ENCODE results near the gene NTN5. TPM values are rescaled to one million over a fixed set of nuclear protein-coding genes. Genes with fewer than 3 reads are reported as not detected.
A peak's percentile ranks its signal among the peaks of the same experiment; 100 is the strongest.
"Not testable (repeated sequence)": the region's sequence is repeated elsewhere in the genome, so short reads cannot be mapped to it uniquely, and the experiment has no call there.

NTN5 gene
- total RNA-seq, 2 donors from 2014 or later = 0.54 to 2.8 TPM

DNA sequence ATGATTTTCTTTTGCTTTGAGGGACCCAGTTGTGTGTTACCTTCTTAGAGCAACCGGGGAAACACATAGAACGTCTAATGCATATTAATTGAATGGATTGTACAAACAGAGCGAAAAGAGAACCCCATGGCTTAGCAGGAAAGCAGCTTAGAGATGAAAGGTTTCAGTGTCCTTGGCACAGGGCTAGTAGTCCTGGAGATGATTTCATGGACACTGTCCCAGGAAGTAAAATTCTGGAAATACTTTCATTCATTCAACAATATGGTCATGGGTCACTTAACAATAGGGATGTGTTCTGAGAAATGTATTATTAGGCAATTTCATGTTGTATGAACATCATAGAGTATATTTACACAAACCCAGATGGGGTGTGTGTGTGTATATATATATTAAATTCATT, 13.3 kb upstream of the NTN5 start:
- Histone ChIP-seq H3K9me3 (no peaks in the 10 kb centered on the region), H3K36me3 (no peaks in the 10 kb centered on the region), H3K27ac (no peak overlapping the region), H3K4me1 (ENCODE audit: control insufficient read depth in 1 of 2, low read depth in 2 of 2) (no peaks in the 10 kb centered on the region), H3K27me3 (replicated peaks; ENCODE audit: insufficient read depth) (no peaks in the 10 kb centered on the region), H3K4me3 (no peak overlapping the region)
- DNase-seq (ENCODE audit: low spot score) (no peak), ATAC-seq (ENCODE audit: insufficient number of reproducible peaks, low FRiP score, low read depth) (no peak)
- TF ChIP-seq, protein P1, sequence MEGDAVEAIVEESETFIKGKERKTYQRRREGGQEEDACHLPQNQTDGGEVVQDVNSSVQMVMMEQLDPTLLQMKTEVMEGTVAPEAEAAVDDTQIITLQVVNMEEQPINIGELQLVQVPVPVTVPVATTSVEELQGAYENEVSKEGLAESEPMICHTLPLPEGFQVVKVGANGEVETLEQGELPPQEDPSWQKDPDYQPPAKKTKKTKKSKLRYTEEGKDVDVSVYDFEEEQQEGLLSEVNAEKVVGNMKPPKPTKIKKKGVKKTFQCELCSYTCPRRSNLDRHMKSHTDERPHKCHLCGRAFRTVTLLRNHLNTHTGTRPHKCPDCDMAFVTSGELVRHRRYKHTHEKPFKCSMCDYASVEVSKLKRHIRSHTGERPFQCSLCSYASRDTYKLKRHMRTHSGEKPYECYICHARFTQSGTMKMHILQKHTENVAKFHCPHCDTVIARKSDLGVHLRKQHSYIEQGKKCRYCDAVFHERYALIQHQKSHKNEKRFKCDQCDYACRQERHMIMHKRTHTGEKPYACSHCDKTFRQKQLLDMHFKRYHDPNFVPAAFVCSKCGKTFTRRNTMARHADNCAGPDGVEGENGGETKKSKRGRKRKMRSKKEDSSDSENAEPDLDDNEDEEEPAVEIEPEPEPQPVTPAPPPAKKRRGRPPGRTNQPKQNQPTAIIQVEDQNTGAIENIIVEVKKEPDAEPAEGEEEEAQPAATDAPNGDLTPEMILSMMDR (IDR thresholded peaks at IDR 0.05) = no peak

DNA sequence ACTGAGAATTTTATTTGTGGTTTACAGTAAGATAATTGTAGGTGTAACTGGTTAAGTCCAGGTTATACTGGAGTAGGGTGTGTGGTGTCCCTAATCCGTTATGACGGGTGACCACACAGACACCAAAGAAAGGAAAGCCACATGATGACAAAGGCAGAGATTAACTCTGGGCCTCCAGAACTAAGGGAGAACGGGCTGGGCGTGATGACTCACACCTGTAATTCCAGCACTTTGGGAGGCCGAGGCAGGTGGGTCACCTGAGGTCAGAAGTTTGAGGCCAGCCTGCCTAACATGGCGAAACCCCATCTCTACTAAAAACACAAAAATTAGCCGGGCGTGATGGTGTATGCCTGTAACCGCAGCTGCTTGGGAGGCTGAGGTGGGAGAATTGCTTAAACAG, 12.8 kb upstream of the NTN5 start:
- Histone ChIP-seq H3K27me3 (replicated peaks; ENCODE audit: insufficient read depth) (no peaks in the 10 kb centered on the region), H3K27ac (no peak overlapping the region), H3K9me3 (no peaks in the 10 kb centered on the region), H3K36me3 (no peaks in the 10 kb centered on the region), H3K4me1 (ENCODE audit: control insufficient read depth in 1 of 2, low read depth in 2 of 2) (no peaks in the 10 kb centered on the region), H3K4me3 (no peak overlapping the region)
- TF ChIP-seq, protein P1 (IDR thresholded peaks at IDR 0.05) = no peak
- DNase-seq (ENCODE audit: low spot score) (no peak), ATAC-seq (ENCODE audit: insufficient number of reproducible peaks, low FRiP score, low read depth) (no peak)

GRCh38 chr19:48683349-48683748, 10.5 kb upstream of the NTN5 start:
- DNase-seq (ENCODE audit: low spot score) (no peak), ATAC-seq (ENCODE audit: insufficient number of reproducible peaks, low FRiP score, low read depth) (no peak)
- Histone ChIP-seq H3K27ac (no peak overlapping the region), H3K4me3 (peak overlapping the region; percentile 16), H3K27me3 (replicated peaks; ENCODE audit: insufficient read depth) (no peaks in the 10 kb centered on the region), H3K9me3 (no peaks in the 10 kb centered on the region), H3K4me1 (ENCODE audit: control insufficient read depth in 1 of 2, low read depth in 2 of 2) (no peaks in the 10 kb centered on the region), H3K36me3 (no peaks in the 10 kb centered on the region)
- TF ChIP-seq, protein P1 (IDR thresholded peaks at IDR 0.05) = no peak

- Histone ChIP-seq H3K4me3 (no peak overlapping the region), H3K9me3 (no peaks in the 10 kb centered on the region), H3K4me1 (ENCODE audit: control insufficient read depth in 1 of 2, low read depth in 2 of 2) (no peaks in the 10 kb centered on the region), H3K27me3 (replicated peaks; ENCODE audit: insufficient read depth) (no peaks in the 10 kb centered on the region), H3K27ac (no peak overlapping the region), H3K36me3 (no peaks in the 10 kb centered on the region)
- TF ChIP-seq, protein P1 (IDR thresholded peaks at IDR 0.05) = no peak
- no peak for DNase-seq (ENCODE audit: low spot score)
- ATAC-seq (ENCODE audit: insufficient number of reproducible peaks, low FRiP score, low read depth) = no peak
These were observed 8.3 kb upstream of the NTN5 start for GRCh38 chr19:48681127-48681470.

DNA sequence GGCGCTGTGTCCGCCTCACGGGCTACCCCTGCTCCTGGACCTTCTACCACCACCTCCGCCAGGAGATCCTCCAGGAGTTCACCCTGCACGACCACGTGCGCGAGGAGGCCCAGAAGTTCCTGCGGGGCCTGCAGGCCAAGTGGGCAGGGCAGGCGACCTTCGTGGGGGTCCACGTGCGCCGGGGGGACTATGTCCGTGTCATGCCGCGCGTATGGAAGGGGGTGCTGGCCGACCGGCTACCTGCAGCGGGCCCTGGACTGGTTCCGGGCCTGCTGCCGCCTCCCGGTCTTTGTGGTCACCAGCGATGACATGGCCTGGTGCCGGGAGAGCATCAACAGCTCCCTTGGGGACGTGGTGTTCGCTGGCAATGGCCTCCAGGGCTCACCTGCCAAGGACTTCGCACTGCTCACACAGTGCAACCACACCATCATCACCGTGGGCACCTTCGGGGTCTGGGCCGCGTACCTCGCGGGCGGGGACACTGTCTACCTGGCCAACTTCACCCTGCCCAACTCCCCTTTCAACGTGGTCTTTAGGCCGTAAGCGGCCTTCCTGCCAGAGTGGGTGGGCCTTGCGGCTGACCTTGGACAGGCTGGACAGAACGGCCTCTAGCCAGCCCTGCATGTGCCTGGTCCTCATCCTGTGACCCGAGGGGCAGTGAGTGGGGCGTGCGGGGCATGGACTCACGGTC, 7.8 kb upstream of the NTN5 start:
- ATAC-seq (ENCODE audit: insufficient number of reproducible peaks, low FRiP score, low read depth) (no peak), DNase-seq (ENCODE audit: low spot score) (no peak)
- TF ChIP-seq, protein P1 (IDR thresholded peaks at IDR 0.05) = no peak
- H3K36me3 ChIP-seq = no peaks in the 10 kb centered on the region
- no peaks in the 10 kb centered on the region for H3K27me3 ChIP-seq (replicated peaks; ENCODE audit: insufficient read depth)
- no peak overlapping the region for H3K27ac ChIP-seq
- H3K4me1 ChIP-seq (ENCODE audit: control insufficient read depth in 1 of 2, low read depth in 2 of 2) = no peaks in the 10 kb centered on the region
- H3K9me3 ChIP-seq = no peaks in the 10 kb centered on the region
- H3K4me3 ChIP-seq = no peak overlapping the region

GRCh38 chr19:48680006-48680405, 7.2 kb upstream of the NTN5 start:
- ATAC-seq (ENCODE audit: insufficient number of reproducible peaks, low FRiP score, low read depth); H3K27ac ChIP-seq; DNase-seq (ENCODE audit: low spot score); H3K36me3 ChIP-seq; H3K9me3 ChIP-seq; H3K27me3 ChIP-seq (replicated peaks; ENCODE audit: insufficient read depth); H3K4me1 ChIP-seq (ENCODE audit: control insufficient read depth in 1 of 2, low read depth in 2 of 2); H3K4me3 ChIP-seq: not testable (repeated sequence)

All from thoracic aorta (tissue), 2 donors.